Measurements from ENCODE around the gene RIMBP2.
"Not testable (repeated sequence)": the region's sequence is repeated elsewhere in the genome, so short reads cannot be mapped to it uniquely, and the experiment has no call there.

The RIMBP2 gene

GRCh38 chr12:130739571-130739970 lies 23.5 kb upstream of the RIMBP2 start:
- no peak for DNase-seq (ENCODE audit: low spot score)

DNA sequence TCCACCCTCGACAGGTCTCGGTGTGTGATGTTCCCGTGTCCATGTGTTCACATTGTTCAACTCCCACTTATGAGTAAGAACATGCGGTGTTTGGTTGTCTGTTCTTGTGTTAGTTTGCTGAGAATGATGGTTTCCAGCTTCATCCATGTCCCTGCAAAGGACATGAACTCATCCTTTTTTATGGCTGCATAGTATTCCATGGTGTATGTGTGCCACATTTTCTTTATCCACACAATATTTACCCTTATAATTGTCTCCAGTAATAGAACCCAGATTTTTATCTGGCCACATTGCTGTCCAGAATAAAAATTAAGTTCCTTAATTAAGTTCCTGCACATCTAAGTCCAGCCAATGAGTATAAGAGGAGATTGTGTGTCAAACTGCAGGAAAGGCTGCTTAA lies 22.3 kb upstream of the RIMBP2 start:
- DNase-seq (ENCODE audit: low spot score), result not testable (repeated sequence)

DNA sequence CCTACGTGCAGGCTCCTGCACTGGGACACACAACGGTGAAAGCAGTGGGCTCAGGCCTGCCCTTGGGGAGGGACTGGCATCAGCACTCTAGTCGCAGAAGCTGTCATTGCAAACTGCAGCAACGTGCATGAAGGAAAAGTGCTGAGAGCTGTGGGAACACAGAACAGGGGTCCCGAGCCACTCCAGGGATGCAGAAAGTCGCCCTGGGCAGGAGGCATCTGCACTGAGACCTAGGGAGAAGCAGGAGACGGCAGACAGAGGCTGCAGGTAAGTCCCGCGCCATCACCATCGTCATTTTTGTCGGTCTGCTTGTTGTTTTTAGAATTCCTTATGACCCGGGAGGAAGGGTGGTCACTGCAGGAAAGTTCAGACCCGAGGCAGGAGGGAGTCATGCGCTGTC lies 21.6 kb upstream of the RIMBP2 start:
- no peak for DNase-seq (ENCODE audit: low spot score)

DNA sequence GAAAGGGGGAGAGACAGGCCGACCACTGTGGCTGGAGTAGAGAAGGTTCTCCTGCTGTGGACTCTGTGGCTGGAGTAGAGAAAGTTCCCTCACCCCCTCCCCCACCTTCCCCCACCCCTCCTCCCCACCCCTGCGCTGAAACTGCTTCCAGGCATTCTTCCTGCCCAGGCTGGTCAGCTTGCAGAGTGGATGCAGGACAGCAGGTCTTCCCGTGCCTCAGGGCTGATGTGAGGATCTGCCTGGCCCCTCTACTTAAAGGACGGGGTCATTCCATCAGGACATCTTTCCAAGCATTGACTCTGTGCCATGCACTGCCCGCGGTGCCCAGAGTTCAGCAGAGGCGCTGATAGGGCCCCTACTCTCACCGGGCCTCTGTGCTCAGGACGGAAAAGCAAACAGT lies 13.2 kb upstream of the RIMBP2 start:
- DNase-seq (ENCODE audit: low spot score), result no peak

DNA sequence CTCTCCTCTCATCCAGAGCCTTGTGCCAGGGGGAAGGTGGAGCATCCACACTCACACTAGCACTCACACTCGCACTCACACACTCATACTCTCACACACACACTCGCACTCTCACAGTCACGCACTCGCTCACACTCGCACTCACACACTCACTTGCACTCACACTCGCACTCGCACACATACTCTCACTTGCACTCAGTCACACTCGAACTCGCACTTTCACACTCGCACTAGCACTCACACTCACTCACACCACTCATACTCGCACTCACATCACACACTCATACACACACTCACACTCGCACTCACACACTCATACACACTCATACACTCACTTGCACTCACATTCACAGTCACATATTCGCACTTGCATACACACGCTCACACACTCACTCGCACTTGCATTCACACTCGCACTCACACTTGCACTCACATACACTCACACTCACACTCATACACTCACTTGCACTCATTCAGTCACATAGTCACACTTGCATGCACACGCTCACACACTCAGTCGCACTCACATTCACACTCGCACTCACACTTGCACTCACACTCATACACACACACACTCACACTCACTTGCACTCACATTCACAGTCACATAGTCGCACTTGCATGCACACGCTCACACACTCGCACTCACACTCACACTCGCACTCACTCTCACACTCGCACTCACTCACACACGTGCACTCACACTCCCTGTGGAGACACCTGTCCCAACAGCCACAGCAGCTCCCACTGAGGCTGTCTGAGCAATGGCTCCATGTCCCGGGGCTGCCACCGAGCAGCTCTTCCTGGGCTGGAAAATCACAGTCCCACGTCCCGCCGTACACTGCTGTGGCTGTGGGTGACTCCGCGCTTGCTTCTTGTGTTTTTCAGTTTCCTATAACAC lies 12.3 kb upstream of the RIMBP2 start:
- DNase-seq (ENCODE audit: low spot score), result no peak

DNA sequence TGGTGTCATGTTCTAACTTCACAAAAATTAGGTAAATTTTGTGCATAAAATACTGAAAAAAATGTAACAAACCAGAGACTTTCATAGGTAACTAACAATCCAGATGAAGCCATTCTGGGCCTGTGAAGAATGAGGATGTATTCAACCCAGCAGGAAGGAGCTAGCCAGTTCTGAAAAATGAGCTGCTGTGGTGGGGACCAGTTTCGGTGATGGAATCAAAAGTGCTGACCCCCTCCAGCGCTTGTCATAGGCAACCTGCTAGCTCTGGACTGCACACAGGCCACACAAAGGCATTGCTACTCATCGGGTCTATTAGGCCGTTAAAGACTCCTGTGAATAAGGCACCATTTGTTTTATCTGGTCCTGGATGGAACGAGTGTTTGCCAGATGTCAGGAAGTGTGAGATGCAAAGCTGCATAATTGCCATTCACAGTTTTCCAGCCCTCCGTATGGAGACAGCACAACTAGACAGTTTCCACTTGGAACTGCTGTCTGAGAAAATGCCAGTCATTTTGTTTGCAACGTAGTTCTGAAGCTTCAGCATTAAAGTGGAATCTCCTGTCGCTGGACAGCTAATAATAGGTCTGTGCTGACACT lies 3.3 kb upstream of the RIMBP2 start:
- no peak for DNase-seq (ENCODE audit: low spot score)

- no peak for DNase-seq (ENCODE audit: low spot score)
Observed at GRCh38 chr12:130717752-130718151, 1.7 kb upstream of the RIMBP2 start.

- no peak for DNase-seq (ENCODE audit: low spot score)
Observed at GRCh38 chr12:130716969-130717366, 869 bp upstream of the RIMBP2 start.

DNA sequence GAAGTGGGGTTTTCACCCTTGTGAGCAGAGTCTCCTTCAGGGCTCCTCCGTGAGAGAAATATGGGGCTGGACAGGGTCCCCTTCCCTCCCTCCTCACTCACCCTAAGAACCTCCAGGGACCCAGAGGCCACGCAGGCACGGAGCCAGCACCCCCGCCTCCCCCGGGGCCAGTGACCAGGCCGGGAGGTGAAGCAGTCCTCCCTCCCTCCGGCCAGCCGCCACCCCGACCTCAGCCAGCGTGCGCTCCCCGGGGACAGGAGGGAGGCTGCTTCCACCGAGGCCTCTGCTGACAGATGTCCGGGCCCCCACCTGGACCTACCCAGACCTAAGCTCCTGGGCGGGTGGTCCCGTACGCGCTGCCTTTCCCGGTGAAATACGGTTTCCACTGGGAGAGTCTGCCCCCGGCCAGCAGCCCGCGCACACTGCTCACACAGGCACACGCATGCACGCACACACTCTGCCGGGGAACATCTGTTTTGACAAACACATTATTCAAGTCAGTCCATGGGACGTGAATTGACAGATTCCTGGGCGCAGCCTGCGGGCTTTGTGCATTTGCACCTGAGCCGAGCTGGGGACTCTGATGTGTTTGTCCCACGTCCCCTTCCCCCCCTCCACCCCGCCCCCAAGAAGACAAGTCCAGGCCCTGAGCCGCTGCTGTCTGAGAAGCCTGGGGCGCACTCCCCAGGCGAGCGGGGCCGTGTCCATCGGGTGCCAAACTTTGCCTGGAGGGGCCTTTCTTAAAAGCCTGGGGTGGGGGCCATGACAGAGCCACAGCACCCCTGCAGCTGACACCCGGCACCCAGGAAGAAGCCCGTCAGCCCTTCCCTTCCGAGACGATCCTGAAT lies 725 bp downstream of the RIMBP2 start:
- DNase-seq (ENCODE audit: low spot score), result no peak

GRCh38 chr12:130714591-130715149 lies 1.4 kb downstream of the RIMBP2 start:
- no peak for DNase-seq (ENCODE audit: low spot score)

DNA sequence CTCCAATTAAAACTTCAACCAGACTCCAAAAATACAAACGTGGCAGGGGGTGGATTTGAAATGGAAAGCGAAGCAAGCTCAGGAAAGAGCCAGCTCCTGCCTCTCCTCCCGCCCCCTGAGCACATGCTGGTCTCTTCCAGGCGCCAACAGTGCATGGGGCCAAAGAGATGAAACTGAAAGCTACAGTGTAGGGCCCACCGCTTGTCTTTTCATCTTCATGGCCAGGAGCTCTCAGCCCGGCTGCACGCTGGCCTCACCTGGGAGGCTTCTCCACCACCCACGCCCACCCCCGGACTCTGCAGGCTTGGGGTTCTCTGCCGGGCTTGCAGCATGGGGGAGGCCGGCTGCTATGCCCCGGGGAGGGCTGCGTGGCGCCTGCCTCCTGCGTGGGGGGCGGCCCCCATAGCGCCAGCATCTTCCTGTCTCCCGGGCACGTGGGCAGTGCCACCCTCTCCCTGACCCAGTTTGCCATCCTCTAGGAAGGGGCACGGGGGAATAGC lies 2.0 kb downstream of the RIMBP2 start:
- no peak for DNase-seq (ENCODE audit: low spot score)

GRCh38 chr12:130713581-130713991 lies 2.5 kb downstream of the RIMBP2 start:
- DNase-seq (ENCODE audit: low spot score), result no peak

DNA sequence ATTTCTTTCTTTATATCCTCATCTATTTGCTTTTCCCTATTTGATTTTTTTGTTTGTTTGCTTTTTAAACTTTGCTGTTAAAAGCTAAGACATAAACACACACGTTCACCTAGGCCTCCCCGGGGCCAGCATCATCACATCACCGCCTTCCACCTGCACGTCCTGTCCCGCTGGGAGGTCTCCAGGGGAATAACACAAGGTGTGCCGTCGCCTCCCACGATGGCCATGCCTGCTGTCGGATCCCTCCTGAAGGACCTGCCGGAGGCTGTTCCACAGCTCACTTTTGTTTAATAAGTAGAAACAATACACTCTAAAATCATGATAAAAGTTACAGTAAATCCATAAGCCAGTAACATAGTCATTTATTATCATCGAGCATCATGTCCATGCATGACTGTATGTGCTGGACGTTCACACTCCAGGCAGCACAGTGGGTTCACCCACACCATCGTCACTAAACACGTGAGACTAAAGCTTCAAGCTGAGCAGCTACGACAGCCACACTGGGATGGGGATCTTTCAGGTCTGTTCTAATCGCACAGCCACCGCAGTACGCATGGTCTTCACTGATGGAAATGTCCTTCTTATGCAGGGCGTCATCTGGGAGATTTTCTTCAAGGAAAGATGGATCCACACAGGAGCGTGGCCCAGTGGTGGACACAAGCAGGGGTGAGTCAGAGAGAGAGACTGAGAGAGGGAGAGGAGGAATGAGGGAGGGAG lies 3.6 kb downstream of the RIMBP2 start:
- no peak for DNase-seq (ENCODE audit: low spot score)

DNA sequence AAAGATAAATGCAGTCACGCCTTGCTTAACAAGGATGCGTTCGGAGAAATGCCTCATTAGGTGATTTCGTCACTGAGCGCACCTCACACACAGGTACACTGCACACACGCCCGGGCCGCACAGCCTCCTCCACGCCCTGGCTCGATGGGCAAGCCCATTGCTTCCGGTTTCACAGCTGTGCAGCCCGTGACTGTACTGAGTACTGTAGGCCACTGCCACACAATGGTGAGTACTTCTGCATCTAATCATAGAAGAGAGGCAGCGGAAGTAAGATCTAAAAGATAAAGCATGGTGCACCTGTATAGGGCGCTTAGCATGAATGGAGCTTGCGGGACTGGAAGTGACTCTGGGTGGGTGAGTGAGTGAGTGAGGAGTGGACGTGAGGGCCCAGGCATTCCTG lies 4.3 kb downstream of the RIMBP2 start:
- no peak for DNase-seq (ENCODE audit: low spot score)

- no peak for DNase-seq (ENCODE audit: low spot score)
Observed at GRCh38 chr12:130710733-130711080, 5.4 kb downstream of the RIMBP2 start.

GRCh38 chr12:130709971-130710732 lies 5.9 kb downstream of the RIMBP2 start:
- DNase-seq (ENCODE audit: low spot score), result no peak

GRCh38 chr12:130709151-130709970 lies 6.7 kb downstream of the RIMBP2 start:
- DNase-seq (ENCODE audit: low spot score), result no peak

- DNase-seq (ENCODE audit: low spot score), result no peak
Observed at GRCh38 chr12:130708648-130709047, 7.5 kb downstream of the RIMBP2 start.

- no peak for DNase-seq (ENCODE audit: low spot score)
Observed at GRCh38 chr12:130707571-130707891, 8.6 kb downstream of the RIMBP2 start.

All from hematopoietic multipotent progenitor cell treated with erythropoietin and hydrocortisone succinate and interleukin-3 and kit ligand, for 17 days (in vitro differentiated cells).